ENCODE results near the gene KRT77. TPM values are rescaled to one million over a fixed set of nuclear protein-coding genes. Genes with fewer than 3 reads are reported as not detected.

The KRT77 gene
- total and polyA plus RNA-seq, 2 experiments from 2014 or later = not detected

GRCh38 chr12:52735816-52736632, 32.7 kb upstream of the KRT77 start:
- H3K79me2 ChIP-seq (ENCODE audit: insufficient read depth) = no peaks in the 10 kb centered on the region
- no peak overlapping the region for H3K27ac ChIP-seq
- no peaks in the 10 kb centered on the region for H3K9me3 ChIP-seq (ENCODE audit: low read depth)
- H3K9me2 ChIP-seq (ENCODE audit: insufficient read depth) = no peaks in the 10 kb centered on the region
- H3K4me2 ChIP-seq (ENCODE audit: unreplicated experiment) = no peak overlapping the region
- peaks cover 9% of the 10 kb centered on the region for H3K27me3 ChIP-seq (replicated peaks; ENCODE audit: insufficient read depth)
- no peak overlapping the region for H3K4me3 ChIP-seq
- no peaks in the 10 kb centered on the region for H3K36me3 ChIP-seq (ENCODE audit: low read depth)
- WGBS, 2 experiments (ENCODE audit: low coverage in 1 of 2, low lambda C conversion rate in 2 of 2, missing lambda C conversion rate in 2 of 2) = 30 to 33% methylated on average over 5 of the region's 5 CpGs
- in situ Hi-C loops (cut with MboI) = no loop called here
- H3K9ac ChIP-seq = no peak overlapping the region
- H3K4me1 ChIP-seq (ENCODE audit: insufficient read depth) = no peaks in the 10 kb centered on the region
- H3F3A ChIP-seq (ENCODE audit: insufficient read depth) = no peaks in the 10 kb centered on the region
- H2AFZ ChIP-seq = no peak overlapping the region
- no peak for DNase-seq
- H4K20me1 ChIP-seq (ENCODE audit: insufficient read depth) = no peaks in the 10 kb centered on the region
- TF ChIP-seq EZH2 (IDR thresholded peaks at IDR 0.05; ENCODE audit: insufficient read depth, poor library complexity, severe bottlenecking) = no peak
- TF ChIP-seq EZH2phosphoT487 (IDR thresholded peaks at IDR 0.05; ENCODE audit: insufficient read depth, low read depth) = no peak

GRCh38 chr12:52735106-52735505, 31.8 kb upstream of the KRT77 start:
- Histone ChIP-seq H3F3A (ENCODE audit: insufficient read depth) (no peaks in the 10 kb centered on the region), H3K9ac (no peak overlapping the region), H3K4me1 (ENCODE audit: insufficient read depth) (no peaks in the 10 kb centered on the region), H3K27ac (no peak overlapping the region), H4K20me1 (ENCODE audit: insufficient read depth) (no peaks in the 10 kb centered on the region), H3K9me3 (ENCODE audit: low read depth) (no peaks in the 10 kb centered on the region), H3K27me3 (replicated peaks; ENCODE audit: insufficient read depth) (peaks cover 17% of the 10 kb centered on the region), H3K79me2 (ENCODE audit: insufficient read depth) (no peaks in the 10 kb centered on the region), H3K36me3 (ENCODE audit: low read depth) (no peaks in the 10 kb centered on the region), H2AFZ (no peak overlapping the region), H3K4me3 (no peak overlapping the region), H3K9me2 (ENCODE audit: insufficient read depth) (no peaks in the 10 kb centered on the region), H3K4me2 (ENCODE audit: unreplicated experiment) (no peak overlapping the region)
- TF ChIP-seq EZH2 (IDR thresholded peaks at IDR 0.05; ENCODE audit: insufficient read depth, poor library complexity, severe bottlenecking) (no peak), EZH2phosphoT487 (IDR thresholded peaks at IDR 0.05; ENCODE audit: insufficient read depth, low read depth) (no peak)
- in situ Hi-C loops (cut with MboI) = no loop called here
- no peak for DNase-seq
- WGBS, 2 experiments (ENCODE audit: low coverage in 1 of 2, low lambda C conversion rate in 2 of 2, missing lambda C conversion rate in 2 of 2) = 56 to 66% methylated on average over 7 to 8 of the region's 8 CpGs

GRCh38 chr12:52730793-52731192, 27.5 kb upstream of the KRT77 start:
- Histone ChIP-seq H3K9me2 (ENCODE audit: insufficient read depth) (no peaks in the 10 kb centered on the region), H2AFZ (no peak overlapping the region), H3K27me3 (replicated peaks; ENCODE audit: insufficient read depth) (peaks cover 23% of the 10 kb centered on the region), H3K4me2 (ENCODE audit: unreplicated experiment) (no peak overlapping the region), H3F3A (ENCODE audit: insufficient read depth) (no peaks in the 10 kb centered on the region), H3K27ac (no peak overlapping the region), H3K36me3 (ENCODE audit: low read depth) (no peaks in the 10 kb centered on the region), H3K4me1 (ENCODE audit: insufficient read depth) (no peaks in the 10 kb centered on the region), H4K20me1 (ENCODE audit: insufficient read depth) (no peaks in the 10 kb centered on the region), H3K9ac (no peak overlapping the region), H3K4me3 (no peak overlapping the region), H3K9me3 (ENCODE audit: low read depth) (no peaks in the 10 kb centered on the region), H3K79me2 (ENCODE audit: insufficient read depth) (no peaks in the 10 kb centered on the region)
- in situ Hi-C loops (cut with MboI) = no loop called here
- TF ChIP-seq EZH2phosphoT487 (IDR thresholded peaks at IDR 0.05; ENCODE audit: insufficient read depth, low read depth) (no peak), EZH2 (IDR thresholded peaks at IDR 0.05; ENCODE audit: insufficient read depth, poor library complexity, severe bottlenecking) (no peak)
- WGBS, 2 experiments (ENCODE audit: low coverage in 1 of 2, low lambda C conversion rate in 2 of 2, missing lambda C conversion rate in 2 of 2) = 21 to 27% methylated on average over 2 of the region's 2 CpGs
- DNase-seq = no peak

- in situ Hi-C loops (cut with MboI) = no loop called here
- no peaks in the 10 kb centered on the region for H3K79me2 ChIP-seq (ENCODE audit: insufficient read depth)
- H3K36me3 ChIP-seq (ENCODE audit: low read depth) = no peaks in the 10 kb centered on the region
- no peak overlapping the region for H3K27ac ChIP-seq
- no peaks in the 10 kb centered on the region for H3K4me1 ChIP-seq (ENCODE audit: insufficient read depth)
- TF ChIP-seq EZH2 (IDR thresholded peaks at IDR 0.05; ENCODE audit: insufficient read depth, poor library complexity, severe bottlenecking) (no peak), EZH2phosphoT487 (IDR thresholded peaks at IDR 0.05; ENCODE audit: insufficient read depth, low read depth) (no peak)
- H2AFZ ChIP-seq = no peak overlapping the region
- WGBS, 2 experiments (ENCODE audit: low coverage in 1 of 2, low lambda C conversion rate in 2 of 2, missing lambda C conversion rate in 2 of 2) = 62 to 66% methylated on average over 13 of the region's 13 CpGs
- H3K27me3 ChIP-seq (replicated peaks; ENCODE audit: insufficient read depth) = peaks cover 23% of the 10 kb centered on the region
- H4K20me1 ChIP-seq (ENCODE audit: insufficient read depth) = no peaks in the 10 kb centered on the region
- no peak overlapping the region for H3K9ac ChIP-seq
- no peaks in the 10 kb centered on the region for H3K9me2 ChIP-seq (ENCODE audit: insufficient read depth)
- H3K4me2 ChIP-seq (ENCODE audit: unreplicated experiment) = no peak overlapping the region
- no peak overlapping the region for H3K4me3 ChIP-seq
- H3F3A ChIP-seq (ENCODE audit: insufficient read depth) = no peaks in the 10 kb centered on the region
- H3K9me3 ChIP-seq (ENCODE audit: low read depth) = no peaks in the 10 kb centered on the region
- DNase-seq = no peak
Observed at GRCh38 chr12:52730383-52730782, 27.1 kb upstream of the KRT77 start.
